Stromal cell of bone marrow (primary cell): ENCODE results near the gene PIK3R2.
"Not testable (repeated sequence)": the region's sequence is repeated elsewhere in the genome, so short reads cannot be mapped to it uniquely, and the experiment has no call there.

Experiments used
- DNase-seq: peaks from one replicate; pipeline ENCODE4 v3.0.0-alpha.2; 2012; ENCODE audit warnings: low read depth

Gene PIK3R2

DNA sequence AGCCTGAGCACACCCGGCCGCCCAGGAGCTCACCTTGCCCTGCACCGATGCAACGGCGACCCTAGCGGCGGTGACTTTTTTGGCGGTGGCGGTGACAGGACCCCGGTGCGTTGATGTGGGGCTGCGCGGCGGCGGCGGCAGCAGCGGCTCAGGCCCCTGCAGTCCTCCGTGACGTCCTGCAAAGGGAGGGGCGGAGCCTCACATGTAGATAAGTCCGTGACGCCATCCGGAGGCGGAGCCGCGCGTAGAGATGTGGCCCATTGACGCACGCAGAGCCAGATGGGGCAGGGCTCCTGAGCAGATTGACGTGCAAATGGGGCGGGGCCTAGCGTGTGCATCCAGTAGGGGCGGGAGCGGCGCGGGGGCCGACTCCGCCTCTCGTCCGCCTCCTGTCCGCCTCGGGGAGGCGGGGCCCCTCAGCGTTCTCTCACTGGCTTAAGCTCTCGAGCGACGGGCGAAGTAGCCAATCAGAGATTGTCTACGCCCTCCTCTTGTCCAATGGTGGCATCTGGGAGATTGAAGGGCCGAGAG is 51.0 kb downstream of the PIK3R2 start, which contains the start of gene RAB3A:
Gene RAB3A (minus strand): TSS at position 180 of the 531 bp plus-strand sequence. CDS start 1,302 bp downstream, outside the sequence.
- peak; percentile 100 for DNase-seq

DNA sequence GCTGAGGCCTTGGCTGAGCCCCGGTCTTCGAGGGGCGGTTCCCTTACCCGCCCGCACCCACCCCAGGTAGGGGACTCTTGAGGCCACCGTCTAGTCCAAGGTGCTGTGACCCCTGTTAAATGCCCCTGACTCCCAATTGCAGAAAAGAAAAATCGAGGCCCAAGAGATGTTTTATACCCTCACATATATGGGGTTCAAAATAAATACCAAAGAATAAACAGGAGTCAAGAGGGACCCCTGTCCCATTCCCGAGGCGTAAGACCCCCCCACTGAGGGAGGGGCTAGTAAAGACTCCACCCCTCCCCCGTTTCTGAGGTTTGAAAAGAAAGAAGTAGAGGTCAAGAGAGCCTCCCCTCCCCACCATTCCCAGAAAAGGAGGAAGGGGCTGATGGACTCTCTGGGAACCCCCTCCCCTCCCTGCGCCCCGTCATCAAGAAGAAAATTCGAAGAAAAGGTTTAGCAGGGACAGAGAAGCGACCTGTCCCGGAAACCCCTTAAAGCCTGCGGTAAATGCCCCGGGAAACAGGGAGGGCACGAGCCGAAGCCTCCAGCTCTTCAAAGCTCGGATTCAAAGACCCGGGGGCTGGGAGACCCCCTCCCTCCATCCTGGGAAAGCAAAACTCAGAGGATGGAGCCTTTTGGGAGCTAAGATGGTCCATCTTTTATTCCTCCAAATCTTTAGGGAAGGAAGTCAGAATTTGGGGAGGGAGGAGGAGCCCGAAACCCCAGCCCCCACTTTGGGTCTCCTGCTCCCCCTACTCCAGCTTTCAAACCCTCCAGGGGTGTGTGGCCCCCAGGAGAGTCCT is 51.6 kb downstream of the PIK3R2 start:
- peak; percentile 34 for DNase-seq

- peak; percentile 67 for DNase-seq
Measured at GRCh38 chr19:18205200-18205892, 52.4 kb downstream of the PIK3R2 start.

DNA sequence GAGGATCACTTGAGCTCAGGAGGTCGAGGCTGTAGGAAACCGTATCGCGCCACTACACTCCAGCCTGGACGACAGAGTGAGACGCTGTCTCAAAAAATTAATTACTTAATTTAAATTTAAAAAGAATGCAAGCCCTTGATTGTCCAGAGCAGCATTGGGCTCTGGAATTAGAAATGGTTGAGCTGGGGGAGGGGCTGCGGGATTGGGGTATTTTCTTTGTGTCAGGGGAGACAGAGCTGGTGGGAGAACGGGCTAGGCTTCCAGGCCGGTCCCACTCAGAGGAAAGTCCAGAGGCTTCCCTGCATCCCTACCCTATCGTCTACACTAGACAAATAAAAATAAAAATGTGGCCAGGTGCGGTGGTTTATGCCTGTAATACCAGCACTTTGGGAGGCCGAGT is 53.1 kb downstream of the PIK3R2 start:
- DNase-seq: no peak

GRCh38 chr19:18208098-18208951 is 55.4 kb downstream of the PIK3R2 start:
- peak; percentile 74 for DNase-seq

DNA sequence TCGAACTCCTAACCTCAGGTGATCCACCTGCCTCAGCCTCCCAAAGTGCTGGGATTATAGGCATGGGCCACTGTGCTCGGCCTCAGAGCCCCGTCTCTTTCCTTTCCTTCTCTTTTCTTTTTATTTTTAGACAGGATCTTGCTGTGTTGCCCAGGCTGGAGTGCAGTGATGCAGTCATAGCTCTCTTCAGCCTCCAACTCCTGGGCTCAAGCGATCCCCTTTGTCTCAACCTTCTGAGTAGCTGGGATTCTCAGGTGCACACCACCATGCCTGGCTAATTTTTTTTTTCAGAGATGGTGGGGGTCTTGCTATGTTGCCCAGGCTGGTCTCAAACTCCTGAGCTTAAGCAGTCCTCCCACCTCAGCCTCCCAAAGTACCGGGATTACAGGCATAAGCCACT is 56.9 kb downstream of the PIK3R2 start:
- DNase-seq: not testable (repeated sequence)

DNA sequence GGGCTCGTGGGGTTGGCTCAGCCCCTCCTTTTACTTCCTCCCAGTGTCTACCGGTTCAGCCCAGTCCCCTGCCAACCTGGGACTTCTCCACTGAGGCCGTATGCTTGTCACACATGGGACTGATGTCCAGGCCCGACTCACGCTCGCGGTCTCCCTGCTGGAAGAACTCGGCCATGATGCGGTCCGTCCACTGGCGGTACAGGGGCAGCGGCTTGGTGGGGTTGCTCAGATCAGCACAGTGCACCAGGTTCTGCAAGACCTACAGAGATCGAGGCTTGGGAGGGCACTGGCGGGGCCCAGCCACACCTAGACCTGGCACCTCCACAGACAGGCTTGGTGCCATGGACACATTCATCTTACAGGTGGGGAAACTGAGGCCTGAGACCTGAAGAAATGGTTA is 58.7 kb downstream of the PIK3R2 start:
- no peak for DNase-seq

DNA sequence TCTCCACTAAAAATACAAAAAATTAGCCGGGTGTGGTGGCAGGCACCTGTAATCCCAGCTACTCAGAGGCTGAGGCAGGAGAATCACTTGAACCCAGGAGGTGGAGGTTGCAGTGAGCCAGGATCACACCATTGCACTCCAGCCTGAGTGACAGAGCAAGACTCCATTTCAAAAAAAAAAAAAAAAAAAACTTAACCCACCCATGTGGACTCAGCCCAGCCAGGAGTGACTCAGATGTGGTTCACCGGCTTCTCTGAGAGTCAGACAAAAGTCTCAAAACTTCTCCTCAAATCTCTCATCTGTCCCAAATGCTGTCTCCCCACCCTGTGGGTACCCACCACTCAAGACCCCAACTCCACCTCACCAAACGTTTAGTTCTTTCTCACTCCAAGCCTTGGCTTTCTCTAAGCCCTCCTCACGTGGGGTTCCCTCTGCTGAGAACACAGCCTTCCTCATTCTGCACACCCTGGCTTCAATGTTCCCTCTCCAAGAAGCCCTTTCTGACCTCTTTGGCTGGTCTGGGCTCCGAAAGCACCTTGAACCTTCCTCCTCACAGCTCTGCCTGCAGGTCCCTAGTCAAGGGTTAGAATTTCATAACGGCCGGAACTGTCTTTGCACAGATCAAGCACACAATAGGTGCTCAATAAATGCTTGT is 61.9 kb downstream of the PIK3R2 start:
- peak; percentile 45 for DNase-seq

DNA sequence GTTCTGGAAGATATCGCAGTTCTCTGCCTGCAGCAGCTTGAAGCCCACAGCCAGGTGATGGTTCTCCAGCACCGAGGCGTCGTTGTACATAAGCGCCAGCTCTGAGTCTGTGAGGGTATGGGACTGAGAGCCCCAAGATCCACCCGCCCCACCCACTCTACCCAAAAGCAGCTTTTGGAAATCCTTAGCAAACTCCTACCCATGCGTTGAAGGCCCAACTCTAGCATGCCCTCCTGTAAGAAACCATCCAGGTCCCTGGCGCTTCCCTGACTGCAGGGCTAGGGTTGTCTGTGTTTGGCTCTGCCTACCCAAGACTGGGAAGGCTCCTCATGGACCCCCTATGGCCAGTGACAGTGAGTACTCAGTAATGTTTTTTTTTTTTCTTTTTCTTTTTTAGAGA is 63.8 kb downstream of the PIK3R2 start:
- DNase-seq: no peak

DNA sequence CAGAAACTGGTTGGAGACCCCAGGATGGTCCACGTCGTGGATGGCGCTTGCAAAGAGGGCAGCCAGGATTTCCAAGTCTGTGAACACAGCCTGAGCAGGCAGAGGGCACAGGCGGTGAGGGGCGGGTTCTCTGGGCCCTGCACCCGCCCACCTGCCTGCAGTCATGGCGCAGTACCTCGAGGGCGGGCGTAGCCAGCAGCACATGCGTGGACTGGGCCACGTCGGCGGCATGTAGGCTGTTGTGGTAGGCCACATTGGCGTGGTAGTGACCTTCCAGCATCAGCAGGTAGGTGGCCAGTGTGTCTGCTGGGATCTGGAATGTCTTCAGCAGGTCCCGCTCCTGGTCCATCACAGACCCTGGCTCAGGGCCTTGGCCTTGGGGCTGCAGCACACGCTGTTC is 65.2 kb downstream of the PIK3R2 start:
- no peak for DNase-seq

- DNase-seq: no peak
Measured at GRCh38 chr19:18218600-18218999, 65.6 kb downstream of the PIK3R2 start.
